Astrocyte (in vitro differentiated cells and primary cell): ENCODE data around the gene ARHGEF37. TPM values are rescaled to one million over a fixed set of nuclear protein-coding genes. Genes with fewer than 3 reads are reported as not detected.

ENCODE experiments used
- DNase-seq: peaks from one replicate; pipeline ENCODE4 v3.0.0-alpha.2; 2010; ENCODE audit warnings: low read depth
- FAIRE-seq: peaks from 2 replicates; lab custom pipeline; 2011; peaks lifted over from hg19 to GRCh38; lab: Jason Lieb, UNC
- H2AFZ ChIP-seq: 2 replicates; pipeline ENCODE4 v1.6.0; 2012; ENCODE audit warnings: low read depth, low read length, inconsistent platforms
- H3K27ac ChIP-seq: 2 replicates; pipeline ENCODE4 v1.5.1; 2011; ENCODE audit warnings: low read depth, low read length, inconsistent platforms
- H3K27me3 ChIP-seq: 2 replicates; pipeline ENCODE4 v1.6.0; 2011; ENCODE audit warnings: low read length, inconsistent platforms; ENCODE audit not compliant: insufficient read depth
- H3K36me3 ChIP-seq: 2 replicates; pipeline ENCODE4 v1.5.1; 2011; ENCODE audit warnings: low read length, inconsistent platforms; ENCODE audit not compliant: insufficient read depth
- H3K4me1 ChIP-seq: 2 replicates; pipeline ENCODE4 v1.5.1; 2011; ENCODE audit warnings: low read length, inconsistent platforms; ENCODE audit not compliant: insufficient read depth
- H3K4me2 ChIP-seq: 2 replicates; pipeline ENCODE4 v1.6.0; 2012; ENCODE audit warnings: low read length, inconsistent platforms
- H3K4me3 ChIP-seq: 2 replicates; pipeline ENCODE4 v1.5.1; 2011; ENCODE audit warnings: low read depth, mild to moderate bottlenecking, low read length, inconsistent platforms; ENCODE audit not compliant: insufficient read depth
- H3K79me2 ChIP-seq: 2 replicates; pipeline ENCODE4 v1.6.0; 2012; ENCODE audit warnings: mild to moderate bottlenecking, low read length, inconsistent platforms; ENCODE audit not compliant: insufficient read depth
- H3K9ac ChIP-seq: 2 replicates; pipeline ENCODE4 v1.6.0; 2012; ENCODE audit warnings: mild to moderate bottlenecking, low read length, inconsistent platforms
- H3K9me3 ChIP-seq: 2 replicates; pipeline ENCODE4 v1.5.1; 2012; ENCODE audit warnings: low read depth, mild to moderate bottlenecking, low read length, inconsistent platforms; ENCODE audit not compliant: insufficient read depth
- H4K20me1 ChIP-seq: 2 replicates; pipeline ENCODE4 v1.6.0; 2012; ENCODE audit warnings: low read length, inconsistent platforms; ENCODE audit not compliant: insufficient read depth
- H3K27ac Mint-ChIP-seq: one replicate; pipeline ENCODE4 v1.8.0; 2021; ENCODE audit warnings: mild to moderate bottlenecking, mixed read lengths; ENCODE audit not compliant: unreplicated experiment
- H3K27me3 Mint-ChIP-seq: one replicate; pipeline ENCODE4 v1.8.0; 2021; ENCODE audit warnings: low read depth, mixed read lengths; ENCODE audit not compliant: unreplicated experiment
- H3K36me3 Mint-ChIP-seq: one replicate; pipeline ENCODE4 v1.8.0; 2021; ENCODE audit warnings: low read depth, mixed read lengths; ENCODE audit not compliant: unreplicated experiment
- H3K4me1 Mint-ChIP-seq: one replicate; pipeline ENCODE4 v1.8.0; 2021; ENCODE audit warnings: low read depth, mixed read lengths; ENCODE audit not compliant: unreplicated experiment
- H3K4me3 Mint-ChIP-seq: one replicate; pipeline ENCODE4 v1.8.0; 2021; ENCODE audit warnings: mild to moderate bottlenecking, moderate library complexity, mixed read lengths; ENCODE audit not compliant: unreplicated experiment
- H3K9me3 Mint-ChIP-seq: one replicate; pipeline ENCODE4 v1.8.0; 2021; ENCODE audit warnings: mild to moderate bottlenecking, mixed read lengths; ENCODE audit not compliant: unreplicated experiment
- EZH2 ChIP-seq: IDR thresholded peaks from 2 replicates; pipeline ENCODE4 v1.6.1; 2012; ENCODE audit warnings: mild to moderate bottlenecking, low read length, inconsistent platforms; ENCODE audit not compliant: insufficient read depth
- total RNA-seq: library from RNA; stranded (reverse); gene quantifications from 2 replicates; pipeline ENCODE4 v1.2.1, GENCODE V29; 2021
- TF ChIP-seq, protein P1 (sequence below): IDR thresholded peaks from 2 replicates; pipeline ENCODE4 v1.5.1; 2011; ENCODE audit warnings: low read depth, mild to moderate bottlenecking, inconsistent platforms, low read length, moderate library complexity; ENCODE audit not compliant: insufficient read depth

Gene ARHGEF37
- total RNA-seq, 1 donor from 2014 or later, result 2.3 TPM

DNA sequence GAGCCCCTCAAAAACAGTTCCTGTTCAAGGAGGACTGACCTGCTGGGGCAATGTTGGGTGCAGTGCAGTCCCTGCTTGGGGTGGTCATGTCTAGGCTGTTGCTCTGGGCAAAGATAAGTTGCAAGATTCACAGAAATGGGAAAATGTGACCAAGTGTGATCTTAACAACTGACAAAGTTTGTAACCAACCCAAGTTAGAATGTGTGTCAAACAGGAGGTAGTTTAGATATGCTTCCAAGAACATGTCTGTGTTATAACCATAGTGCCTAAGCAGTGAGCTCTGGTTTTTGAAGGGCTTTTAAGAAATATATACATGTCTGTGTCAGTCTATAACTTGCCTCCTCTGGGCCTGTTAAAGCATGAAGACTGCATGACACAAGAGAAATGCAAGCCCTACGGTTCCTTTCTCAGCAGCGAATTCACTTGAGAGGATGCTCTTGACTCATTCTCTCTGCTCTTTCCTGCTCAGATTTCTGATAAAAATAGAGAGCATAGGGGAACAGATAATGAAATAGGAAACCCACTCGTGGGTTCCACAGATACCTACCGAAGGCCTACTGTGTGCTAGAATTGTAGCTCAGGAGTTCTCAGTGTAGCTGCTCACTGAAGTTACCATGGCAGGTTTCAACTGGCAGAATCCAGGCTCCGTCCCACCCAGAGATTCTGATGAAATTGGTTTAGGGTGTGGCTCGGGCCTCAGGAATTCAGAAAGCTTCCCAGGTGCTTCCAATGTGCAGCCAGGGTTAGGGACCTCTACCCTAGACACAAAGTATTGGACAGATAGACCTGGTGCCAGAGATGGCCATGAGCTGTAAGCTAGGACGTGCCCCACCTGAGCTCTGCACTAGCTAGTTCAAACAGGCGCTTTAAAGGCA, 52.4 kb downstream of the ARHGEF37 start:
- no peak for FAIRE-seq
- peak; percentile 16 for DNase-seq
- Mint-ChIP-seq H3K9me3 (no peaks in the 10 kb centered on the region), H3K36me3 (no peaks in the 10 kb centered on the region), H3K4me1 (peaks cover 16% of the 10 kb centered on the region), H3K27me3 (no peaks in the 10 kb centered on the region), H3K27ac (peak overlapping the region; percentile 26), H3K4me3 (no peak overlapping the region)
- no peaks in the 10 kb centered on the region for H3K9me3 ChIP-seq
- peaks cover 24% of the 10 kb centered on the region for H3K4me1 ChIP-seq
- no peak overlapping the region for H3K27ac ChIP-seq
- no peaks in the 10 kb centered on the region for H3K36me3 ChIP-seq
- no peak overlapping the region for H3K4me3 ChIP-seq
- TF ChIP-seq EZH2, result no peak
- TF ChIP-seq, protein P1, sequence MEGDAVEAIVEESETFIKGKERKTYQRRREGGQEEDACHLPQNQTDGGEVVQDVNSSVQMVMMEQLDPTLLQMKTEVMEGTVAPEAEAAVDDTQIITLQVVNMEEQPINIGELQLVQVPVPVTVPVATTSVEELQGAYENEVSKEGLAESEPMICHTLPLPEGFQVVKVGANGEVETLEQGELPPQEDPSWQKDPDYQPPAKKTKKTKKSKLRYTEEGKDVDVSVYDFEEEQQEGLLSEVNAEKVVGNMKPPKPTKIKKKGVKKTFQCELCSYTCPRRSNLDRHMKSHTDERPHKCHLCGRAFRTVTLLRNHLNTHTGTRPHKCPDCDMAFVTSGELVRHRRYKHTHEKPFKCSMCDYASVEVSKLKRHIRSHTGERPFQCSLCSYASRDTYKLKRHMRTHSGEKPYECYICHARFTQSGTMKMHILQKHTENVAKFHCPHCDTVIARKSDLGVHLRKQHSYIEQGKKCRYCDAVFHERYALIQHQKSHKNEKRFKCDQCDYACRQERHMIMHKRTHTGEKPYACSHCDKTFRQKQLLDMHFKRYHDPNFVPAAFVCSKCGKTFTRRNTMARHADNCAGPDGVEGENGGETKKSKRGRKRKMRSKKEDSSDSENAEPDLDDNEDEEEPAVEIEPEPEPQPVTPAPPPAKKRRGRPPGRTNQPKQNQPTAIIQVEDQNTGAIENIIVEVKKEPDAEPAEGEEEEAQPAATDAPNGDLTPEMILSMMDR, result no peak
- no peak overlapping the region for H3K4me2 ChIP-seq
- H3K79me2 ChIP-seq, result no peaks in the 10 kb centered on the region
- H3K27me3 ChIP-seq, result no peaks in the 10 kb centered on the region
- peak overlapping the region; percentile 27 for H3K9ac ChIP-seq
- peak overlapping the region; percentile 14 for H2AFZ ChIP-seq
- no peaks in the 10 kb centered on the region for H4K20me1 ChIP-seq

GRCh38 chr5:149635394-149635793, 54.1 kb downstream of the ARHGEF37 start:
- Histone ChIP-seq H2AFZ (no peak overlapping the region), H3K79me2 (no peaks in the 10 kb centered on the region), H4K20me1 (no peaks in the 10 kb centered on the region), H3K4me2 (no peak overlapping the region), H3K4me1 (peaks cover 24% of the 10 kb centered on the region), H3K27ac (no peak overlapping the region), H3K4me3 (no peak overlapping the region), H3K9ac (no peak overlapping the region), H3K36me3 (no peaks in the 10 kb centered on the region), H3K27me3 (no peaks in the 10 kb centered on the region), H3K9me3 (no peaks in the 10 kb centered on the region)
- no peak overlapping the region for H3K27ac Mint-ChIP-seq
- no peak for FAIRE-seq
- H3K4me3 Mint-ChIP-seq, result no peak overlapping the region
- TF ChIP-seq, protein P1, result no peak
- no peak for TF ChIP-seq EZH2
- peak; percentile 36 for DNase-seq
- H3K36me3 Mint-ChIP-seq, result no peaks in the 10 kb centered on the region
- H3K9me3 Mint-ChIP-seq, result no peaks in the 10 kb centered on the region
- peaks cover 16% of the 10 kb centered on the region for H3K4me1 Mint-ChIP-seq
- H3K27me3 Mint-ChIP-seq, result peaks cover 3% of the 10 kb centered on the region
